ENCODE results near the gene CRHR1. TPM values are rescaled to one million over a fixed set of nuclear protein-coding genes. Genes with fewer than 3 reads are reported as not detected.

Gene CRHR1
- total and polyA plus RNA-seq, 4 donors = 1.9 to 10.4 (median 5.6) TPM

- H3K27me3 ChIP-seq (ENCODE audit: control insufficient read depth, insufficient read depth, low read length) = peaks cover 3% of the 10 kb centered on the region
- no peak for DNase-seq (ENCODE audit: low read depth in 4 of 6, low spot score in 6 of 6)
Measured at GRCh38 chr17:45792995-45793755, 9.1 kb downstream of the CRHR1 start.

DNA sequence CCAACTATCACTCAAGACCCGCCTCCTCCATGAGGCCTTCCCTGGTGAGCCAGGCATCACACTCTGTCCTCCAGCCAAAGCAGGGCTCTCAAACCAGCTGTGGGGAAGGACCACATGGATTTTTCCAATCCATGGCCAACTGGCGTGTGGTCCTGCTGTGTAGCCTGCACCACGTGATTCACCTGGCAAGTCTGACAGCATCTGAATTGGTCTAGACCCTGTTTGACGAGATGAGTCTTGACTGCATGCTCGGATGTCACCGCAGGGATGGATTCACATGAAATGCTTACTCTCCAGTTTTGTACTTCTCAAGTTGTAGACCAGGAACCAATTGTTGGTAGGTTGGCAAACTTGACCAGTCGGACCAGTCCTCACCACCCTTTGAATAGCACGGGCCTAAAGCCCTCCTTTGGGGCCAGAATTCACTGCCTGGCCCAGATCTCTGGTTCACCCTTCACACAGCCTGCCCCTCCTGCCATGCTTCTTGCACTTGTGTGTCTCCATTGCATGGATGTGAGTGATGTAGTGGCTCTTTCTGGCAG lies 9.9 kb downstream of the CRHR1 start:
- WGBS (ENCODE audit: insufficient coverage) = 85% methylated on average over 8 of the region's 8 CpGs
- Histone ChIP-seq H3K4me1 (ENCODE audit: control insufficient read depth, insufficient read depth, low read length) (peaks cover 21% of the 10 kb centered on the region), H3K27ac (ENCODE audit: low read depth, low read length) (no peak overlapping the region), H3K9me3 (ENCODE audit: control insufficient read depth, insufficient read depth, low read length) (no peaks in the 10 kb centered on the region), H3K27me3 (ENCODE audit: control insufficient read depth, insufficient read depth, low read length) (peaks cover 2% of the 10 kb centered on the region), H3K4me3 (ENCODE audit: low read depth, low read length) (no peak overlapping the region), H3K36me3 (ENCODE audit: control insufficient read depth, insufficient read depth, low read length) (peaks cover 4% of the 10 kb centered on the region)
- no peak for DNase-seq (ENCODE audit: low read depth in 4 of 6, low spot score in 6 of 6)

More at GRCh38 chr17:45792995-45793755, 9.1 kb downstream of the CRHR1 start:
- Histone ChIP-seq H3K4me1 (ENCODE audit: control insufficient read depth, insufficient read depth, low read length) (peaks cover 17% of the 10 kb centered on the region), H3K27ac (ENCODE audit: low read depth, low read length) (no peak overlapping the region), H3K4me3 (ENCODE audit: low read depth, low read length) (no peak overlapping the region), H3K36me3 (ENCODE audit: control insufficient read depth, insufficient read depth, low read length) (peaks cover 4% of the 10 kb centered on the region), H3K9me3 (ENCODE audit: control insufficient read depth, insufficient read depth, low read length) (no peaks in the 10 kb centered on the region)
- WGBS (ENCODE audit: insufficient coverage) = 84% methylated on average over 20 of the region's 22 CpGs

DNA sequence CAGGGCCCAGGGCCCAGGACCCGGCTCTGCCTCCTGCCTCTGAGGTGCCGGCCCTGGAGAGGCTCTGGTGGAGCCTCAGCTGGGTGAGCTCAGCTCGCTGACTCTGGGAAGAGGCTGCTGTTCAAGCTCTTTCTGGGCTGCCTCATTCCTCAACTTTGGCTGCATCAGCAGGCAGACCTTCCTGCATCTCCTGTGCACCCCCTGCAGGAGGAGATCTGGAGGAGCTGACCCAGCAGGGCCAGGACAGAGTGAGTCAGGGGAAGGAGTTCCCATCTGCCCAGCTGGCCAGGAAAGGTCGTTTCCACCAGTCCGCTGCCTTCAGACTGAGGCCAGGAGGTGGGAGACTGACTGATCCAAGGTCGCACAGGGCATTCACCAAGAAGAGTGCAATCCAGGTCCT lies 10.7 kb downstream of the CRHR1 start:
- no peak for DNase-seq (ENCODE audit: low read depth in 4 of 6, low spot score in 6 of 6)
- peaks cover 21% of the 10 kb centered on the region for H3K4me1 ChIP-seq (ENCODE audit: control insufficient read depth, insufficient read depth, low read length)
- H3K27me3 ChIP-seq (ENCODE audit: control insufficient read depth, insufficient read depth, low read length) = no peaks in the 10 kb centered on the region
- no peak overlapping the region for H3K27ac ChIP-seq (ENCODE audit: low read depth, low read length)
- 64% methylated on average over 6 of the region's 6 CpGs for WGBS (ENCODE audit: insufficient coverage)
- no peaks in the 10 kb centered on the region for H3K9me3 ChIP-seq (ENCODE audit: control insufficient read depth, insufficient read depth, low read length)
- H3K4me3 ChIP-seq (ENCODE audit: low read depth, low read length) = no peak overlapping the region
- H3K36me3 ChIP-seq (ENCODE audit: control insufficient read depth, insufficient read depth, low read length) = peaks cover 4% of the 10 kb centered on the region

GRCh38 chr17:45800816-45801215 lies 16.7 kb downstream of the CRHR1 start:
- Histone ChIP-seq H3K4me3 (ENCODE audit: low read depth, low read length) (no peak overlapping the region), H3K27me3 (ENCODE audit: control insufficient read depth, insufficient read depth, low read length) (no peaks in the 10 kb centered on the region), H3K27ac (ENCODE audit: low read depth, low read length) (no peak overlapping the region), H3K4me1 (ENCODE audit: control insufficient read depth, insufficient read depth, low read length) (peaks cover 29% of the 10 kb centered on the region), H3K9me3 (ENCODE audit: control insufficient read depth, insufficient read depth, low read length) (no peaks in the 10 kb centered on the region), H3K36me3 (ENCODE audit: control insufficient read depth, insufficient read depth, low read length) (no peaks in the 10 kb centered on the region)
- WGBS (ENCODE audit: insufficient coverage) = no CpG with 5 or more reads among the region's 2 CpGs
- no peak for DNase-seq (ENCODE audit: low read depth in 4 of 6, low spot score in 6 of 6)

DNA sequence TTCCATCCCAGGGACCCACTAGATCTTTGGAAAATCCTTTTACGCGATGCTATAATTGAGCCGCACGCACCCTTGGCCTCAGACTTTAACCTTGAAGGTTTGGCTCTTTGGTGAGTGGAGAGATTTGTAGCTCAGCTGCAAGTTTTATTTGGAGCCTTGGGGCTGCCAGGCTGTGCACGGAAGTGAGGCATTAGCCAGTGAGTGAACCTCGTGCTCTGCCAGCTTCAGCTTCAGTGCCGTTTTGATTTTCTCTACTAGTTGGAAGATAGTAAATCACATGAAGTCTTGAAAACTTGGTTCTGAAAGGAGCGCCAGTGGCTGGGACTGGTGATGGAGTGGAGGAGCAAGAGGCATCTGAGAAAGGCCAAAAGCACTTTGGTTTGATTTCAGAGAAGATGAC lies 17.3 kb downstream of the CRHR1 start:
- Histone ChIP-seq H3K4me1 (ENCODE audit: control insufficient read depth, insufficient read depth, low read length) (peaks cover 24% of the 10 kb centered on the region), H3K27ac (ENCODE audit: low read depth, low read length) (no peak overlapping the region), H3K27me3 (ENCODE audit: control insufficient read depth, insufficient read depth, low read length) (no peaks in the 10 kb centered on the region), H3K9me3 (ENCODE audit: control insufficient read depth, insufficient read depth, low read length) (no peaks in the 10 kb centered on the region), H3K4me3 (ENCODE audit: low read depth, low read length) (no peak overlapping the region), H3K36me3 (ENCODE audit: control insufficient read depth, insufficient read depth, low read length) (no peaks in the 10 kb centered on the region)
- 23% methylated on average over 4 of the region's 8 CpGs for WGBS (ENCODE audit: insufficient coverage)
- DNase-seq (ENCODE audit: low read depth in 4 of 6, low spot score in 6 of 6) = peak in 2 of 6 donors; percentile 37 to 52

GRCh38 chr17:45808845-45809244 lies 24.7 kb downstream of the CRHR1 start:
- 93% methylated on average over 1 of the region's 1 CpG for WGBS (ENCODE audit: insufficient coverage)
- Histone ChIP-seq H3K27me3 (ENCODE audit: control insufficient read depth, insufficient read depth, low read length) (no peaks in the 10 kb centered on the region), H3K36me3 (ENCODE audit: control insufficient read depth, insufficient read depth, low read length) (peaks cover 10% of the 10 kb centered on the region), H3K27ac (ENCODE audit: low read depth, low read length) (no peak overlapping the region), H3K4me3 (ENCODE audit: low read depth, low read length) (no peak overlapping the region), H3K9me3 (ENCODE audit: control insufficient read depth, insufficient read depth, low read length) (no peaks in the 10 kb centered on the region), H3K4me1 (ENCODE audit: control insufficient read depth, insufficient read depth, low read length) (peaks cover 23% of the 10 kb centered on the region)
- DNase-seq (ENCODE audit: low read depth in 4 of 6, low spot score in 6 of 6) = no peak

GRCh38 chr17:45809499-45809898 lies 25.4 kb downstream of the CRHR1 start:
- H3K4me1 ChIP-seq (ENCODE audit: control insufficient read depth, insufficient read depth, low read length) = peaks cover 27% of the 10 kb centered on the region
- no peak overlapping the region for H3K4me3 ChIP-seq (ENCODE audit: low read depth, low read length)
- DNase-seq (ENCODE audit: low read depth in 4 of 6, low spot score in 6 of 6) = peak in 2 of 6 donors; percentile 50 to 64
- peaks cover 11% of the 10 kb centered on the region for H3K36me3 ChIP-seq (ENCODE audit: control insufficient read depth, insufficient read depth, low read length)
- no peaks in the 10 kb centered on the region for H3K9me3 ChIP-seq (ENCODE audit: control insufficient read depth, insufficient read depth, low read length)
- no peaks in the 10 kb centered on the region for H3K27me3 ChIP-seq (ENCODE audit: control insufficient read depth, insufficient read depth, low read length)
- WGBS (ENCODE audit: insufficient coverage) = 30% methylated on average over 13 of the region's 15 CpGs
- H3K27ac ChIP-seq (ENCODE audit: low read depth, low read length) = no peak overlapping the region

DNA sequence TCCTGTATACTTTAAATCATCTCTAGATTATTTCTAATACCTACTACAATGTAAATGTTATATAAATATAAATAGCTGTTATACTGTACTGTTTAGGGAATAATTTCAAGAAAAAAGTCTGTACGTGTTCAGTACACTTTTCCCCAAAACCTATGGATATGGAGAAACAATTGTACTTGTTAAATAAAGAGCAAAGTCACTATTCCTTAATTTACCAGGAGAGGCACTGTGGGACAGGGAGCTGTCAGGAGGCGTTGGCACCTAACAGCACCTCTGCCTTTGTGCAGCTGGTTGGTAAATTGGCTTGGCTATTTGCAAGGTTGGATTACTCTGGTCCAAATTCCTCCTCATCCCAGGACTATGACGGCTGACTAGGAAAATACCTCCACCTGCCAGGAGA lies 28.0 kb downstream of the CRHR1 start:
- Histone ChIP-seq H3K4me1 (ENCODE audit: control insufficient read depth, insufficient read depth, low read length) (peaks cover 35% of the 10 kb centered on the region), H3K4me3 (ENCODE audit: low read depth, low read length) (no peak overlapping the region), H3K36me3 (ENCODE audit: control insufficient read depth, insufficient read depth, low read length) (peaks cover 13% of the 10 kb centered on the region), H3K27ac (ENCODE audit: low read depth, low read length) (no peak overlapping the region), H3K27me3 (ENCODE audit: control insufficient read depth, insufficient read depth, low read length) (no peaks in the 10 kb centered on the region), H3K9me3 (ENCODE audit: control insufficient read depth, insufficient read depth, low read length) (no peaks in the 10 kb centered on the region)
- peak in 1 of 6 donors; percentile 43 for DNase-seq (ENCODE audit: low read depth in 4 of 6, low spot score in 6 of 6)
- WGBS (ENCODE audit: insufficient coverage) = 57% methylated on average over 1 of the region's 3 CpGs

DNA sequence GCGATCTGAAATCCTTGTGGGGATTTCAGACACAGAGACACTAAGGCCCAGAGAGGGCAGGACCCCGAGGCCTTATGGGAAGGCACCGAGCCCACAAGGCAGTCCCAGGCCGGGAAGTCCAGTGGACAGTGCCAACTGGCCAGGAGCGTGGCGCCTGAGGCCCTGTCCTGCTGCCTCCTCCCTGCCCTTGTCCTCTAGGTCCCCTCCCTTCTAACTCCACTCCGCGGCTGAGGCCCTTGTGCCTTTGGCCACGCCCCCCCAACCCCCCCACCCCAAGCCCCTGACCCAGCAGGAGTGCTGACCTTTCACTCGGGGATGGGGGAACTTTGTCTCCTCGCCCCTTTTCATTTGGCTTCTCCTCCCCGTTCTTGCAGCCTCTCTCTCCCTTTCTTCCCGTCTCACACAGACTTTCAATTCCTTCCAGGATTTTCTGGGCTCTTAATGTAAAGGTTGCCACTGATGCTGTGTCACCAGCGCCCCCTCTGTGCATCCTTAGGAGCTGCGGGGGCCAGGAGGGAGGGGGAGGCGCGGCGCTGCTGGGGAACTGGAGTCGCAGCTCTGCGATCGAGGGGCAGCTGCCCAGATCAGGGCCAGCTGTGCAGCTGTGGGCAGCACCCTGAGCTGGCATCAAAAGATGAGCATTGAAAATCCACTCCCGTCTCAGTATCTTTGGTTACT lies 29.1 kb downstream of the CRHR1 start:
- Histone ChIP-seq H3K36me3 (ENCODE audit: control insufficient read depth, insufficient read depth, low read length) (peaks cover 13% of the 10 kb centered on the region), H3K4me3 (ENCODE audit: low read depth, low read length) (no peak overlapping the region), H3K4me1 (ENCODE audit: control insufficient read depth, insufficient read depth, low read length) (peaks cover 35% of the 10 kb centered on the region), H3K9me3 (ENCODE audit: control insufficient read depth, insufficient read depth, low read length) (no peaks in the 10 kb centered on the region), H3K27me3 (ENCODE audit: control insufficient read depth, insufficient read depth, low read length) (no peaks in the 10 kb centered on the region), H3K27ac (ENCODE audit: low read depth, low read length) (no peak overlapping the region)
- 19% methylated on average over 17 of the region's 22 CpGs for WGBS (ENCODE audit: insufficient coverage)
- peak in 3 of 6 donors; percentile 28 to 81 (median 70) for DNase-seq (ENCODE audit: low read depth in 4 of 6, low spot score in 6 of 6)
